ENCODE data around the gene CASP2. TPM values are rescaled to one million over a fixed set of nuclear protein-coding genes. Genes with fewer than 3 reads are reported as not detected.

CASP2 gene
- total and polyA plus RNA-seq, 10 of the 15 experiments (the other 5 are each of a cell fraction or from before 2014, with no cell fraction given): 12.1 to 60.4 (median 26.2) TPM

- TF ChIP-seq NFIC (IDR thresholded peaks at IDR 0.05; ENCODE audit: low read depth, low read length): no peak
- no peak for TF ChIP-seq ASH2L (IDR thresholded peaks at IDR 0.05; ENCODE audit: borderline replicate concordance, low read depth)
- no peak for TF ChIP-seq ZBED1 (IDR thresholded peaks at IDR 0.05; ENCODE audit: borderline replicate concordance)
- no peak for TF ChIP-seq RBBP5 (conservative IDR thresholded peaks at IDR 0.05)
- no peak for TF ChIP-seq CEBPZ (IDR thresholded peaks at IDR 0.05; ENCODE audit: low read depth, low read length)
These were observed 32.5 kb downstream of the CASP2 start (continued) for GRCh38 chr7:143320620-143321019.

- intact Hi-C loops (cut with micrococcal nuclease; ENCODE audit: unreplicated experiment): no loop called here
- WGBS (ENCODE audit: insufficient coverage, insufficient replicate concordance, low lambda C conversion rate, missing lambda C conversion rate): 66% methylated on average over 10 of the region's 10 CpGs
- in situ Hi-C loops (cut with MboI): no loop called here
- CTCF ChIA-PET: interaction anchor here (0.7 to 1.0 kb wide), 3 partner anchors 81 to 807 kb away, joined by 3 to 4 read pairs (median 4); no protein-coding TSS in a partner anchor
- H3K4me1 ChIP-seq (ENCODE audit: control insufficient read depth, insufficient read depth, low read length): peaks cover 10% of the 10 kb centered on the region; the same call in 1 of the 2 replicates
- no peak overlapping the region for H3K27ac ChIP-seq (ENCODE audit: control insufficient read depth, insufficient read depth)
- no peak overlapping the region for H2AFZ ChIP-seq (ENCODE audit: control insufficient read depth, low read depth, low read length)
- POLR2A ChIA-PET: no interaction called here
- SMC1A ChIA-PET (ENCODE audit: uncharacterized antibody, unreplicated experiment): interaction anchor here (1.1 kb wide), 1 partner anchor 17 kb away, joined by 3 read pairs; no protein-coding TSS in a partner anchor
- no peak overlapping the region for H3K4me2 ChIP-seq (ENCODE audit: control insufficient read depth, insufficient read depth)
- no peak overlapping the region for H3K4me3 ChIP-seq
- BruUV-seq (replicated peaks): no TSS peak
- H3K9ac ChIP-seq (ENCODE audit: control insufficient read depth, insufficient read depth, low read length): no peak overlapping the region
- no peaks in the 10 kb centered on the region for H3K9me3 ChIP-seq (replicated peaks; ENCODE audit: control insufficient read depth, insufficient read depth, low read length)
- H3K27me3 ChIP-seq (replicated peaks in 1 of 2; ENCODE audit: control insufficient read depth in 2 of 2, insufficient read depth in 2 of 2, low read length in 1 of 2): no peaks in the 10 kb centered on the region
- no peaks in the 10 kb centered on the region for H3K79me2 ChIP-seq (ENCODE audit: control insufficient read depth, insufficient read depth, low read length)
- H4K20me1 ChIP-seq (ENCODE audit: control insufficient read depth, insufficient read depth): no peaks in the 10 kb centered on the region
- DNase-seq (ENCODE audit: low read depth, low spot score) (no peak), ATAC-seq (no peak), FAIRE-seq (no peak)
- no peaks in the 10 kb centered on the region for H3K36me3 ChIP-seq (ENCODE audit: control insufficient read depth in 2 of 2, insufficient read depth in 2 of 2, low read length in 1 of 2)
- RAD21 ChIA-PET (ENCODE audit: unreplicated experiment): no interaction called here
- TF ChIP-seq MEF2B (IDR thresholded peaks at IDR 0.05; ENCODE audit: partially characterized antibody, poor library complexity, severe bottlenecking) (no peak), STAT3 (IDR thresholded peaks at IDR 0.05; ENCODE audit: low read depth, low read length) (no peak), FOXM1 (IDR thresholded peaks at IDR 0.05; ENCODE audit: low read depth, low read length) (no peak), ZSCAN29 (IDR thresholded peaks at IDR 0.05) (no peak), NRF1 (conservative IDR thresholded peaks at IDR 0.05; ENCODE audit: low read depth, low read length) (no peak), IRF5 (IDR thresholded peaks at IDR 0.05; ENCODE audit: borderline replicate concordance) (no peak), ESRRA (IDR thresholded peaks at IDR 0.05; ENCODE audit: low read length) (no peak), IKZF1 (conservative IDR thresholded peaks at IDR 0.05) (no peak), TBL1XR1 (IDR thresholded peaks at IDR 0.05; ENCODE audit: low read depth, low read length) (no peak), CTCF (IDR thresholded peaks at IDR 0.05 in 2 of 3, conservative IDR thresholded peaks at IDR 0.05 in 1 of 3; ENCODE audit: control insufficient read depth in 2 of 3, extremely low read depth in 1 of 3, insufficient read depth in 1 of 3, low read depth in 3 of 3, low read length in 3 of 3) (no peak)
These were observed 33.1 kb downstream of the CASP2 start for GRCh38 chr7:143321242-143321641.
